ENCODE results near the gene C19orf44.
"Not testable (repeated sequence)": the region's sequence is repeated elsewhere in the genome, so short reads cannot be mapped to it uniquely, and the experiment has no call there.

C19orf44 gene

GRCh38 chr19:16462757-16463250, 33.4 kb upstream of the C19orf44 start:
- H4K20me1 ChIP-seq, result peaks cover 85 to 100% (median 98%) of the 10 kb centered on the region in 11 experiments; a peak in 21 of 22 replicates

DNA sequence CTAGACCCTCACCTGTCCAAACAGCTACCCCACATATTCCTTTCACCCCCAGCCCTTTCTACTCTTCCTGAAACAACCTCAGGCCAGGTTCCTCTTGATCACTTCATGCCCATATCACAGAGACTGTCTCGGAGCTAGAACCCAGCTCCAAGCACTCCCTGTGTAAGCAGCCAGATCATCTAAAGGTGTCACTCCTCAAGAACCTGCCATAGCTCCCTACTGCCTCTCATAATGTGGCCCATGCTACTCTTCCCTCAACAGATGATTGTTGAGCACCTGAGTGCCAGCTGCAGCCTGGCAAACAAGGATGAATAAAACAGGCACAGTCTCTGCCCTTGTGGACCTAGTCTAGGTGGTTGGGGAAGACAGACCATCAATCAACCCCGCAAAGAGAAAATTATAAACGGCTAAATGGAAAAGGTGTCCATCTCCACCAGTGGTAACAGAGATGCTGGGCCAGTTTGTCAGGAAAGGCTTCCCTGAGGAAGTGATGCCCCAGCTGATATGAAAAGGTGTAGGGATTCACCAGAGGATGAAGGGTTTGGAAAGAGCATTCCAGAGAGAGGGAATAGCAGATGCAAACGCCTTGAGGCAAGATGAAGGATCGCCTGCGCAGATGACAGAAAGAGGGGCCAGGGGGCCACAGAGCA, 32.7 kb upstream of the C19orf44 start:
- H3K9ac ChIP-seq, result peak overlapping the region in 10 of 11 experiments; percentile 3 to 59 (median 28); a peak in 12 of 22 replicates

More at GRCh38 chr19:16462757-16463250, 33.4 kb upstream of the C19orf44 start:
- H3K9me3 ChIP-seq (replicated peaks in 1 of 11), result no peaks in the 10 kb centered on the region
- H3K4me1 ChIP-seq, result peaks cover 66 to 93% (median 79%) of the 10 kb centered on the region in 10 experiments
- H3K36me3 ChIP-seq, result peaks cover 4 to 37% (median 10%) of the 10 kb centered on the region in 11 experiments; a peak in 17 of 22 replicates
- H3K4me3 ChIP-seq, result no peak overlapping the region
- H3K9ac ChIP-seq, result peak overlapping the region in 10 of 11 experiments; percentile 2 to 59 (median 25); a peak in 11 of 22 replicates
- no peak for TF ChIP-seq Cebpa-rat (IDR thresholded peaks at IDR 0.05)
- peak overlapping the region; percentile 61 to 99 (median 76) for H3K4me2 ChIP-seq
- no peaks in the 10 kb centered on the region for H3K27me3 ChIP-seq
- H3K27ac ChIP-seq, result peak overlapping the region in 10 of 11 experiments; percentile 35 to 69 (median 64); a peak in 19 of 22 replicates

DNA sequence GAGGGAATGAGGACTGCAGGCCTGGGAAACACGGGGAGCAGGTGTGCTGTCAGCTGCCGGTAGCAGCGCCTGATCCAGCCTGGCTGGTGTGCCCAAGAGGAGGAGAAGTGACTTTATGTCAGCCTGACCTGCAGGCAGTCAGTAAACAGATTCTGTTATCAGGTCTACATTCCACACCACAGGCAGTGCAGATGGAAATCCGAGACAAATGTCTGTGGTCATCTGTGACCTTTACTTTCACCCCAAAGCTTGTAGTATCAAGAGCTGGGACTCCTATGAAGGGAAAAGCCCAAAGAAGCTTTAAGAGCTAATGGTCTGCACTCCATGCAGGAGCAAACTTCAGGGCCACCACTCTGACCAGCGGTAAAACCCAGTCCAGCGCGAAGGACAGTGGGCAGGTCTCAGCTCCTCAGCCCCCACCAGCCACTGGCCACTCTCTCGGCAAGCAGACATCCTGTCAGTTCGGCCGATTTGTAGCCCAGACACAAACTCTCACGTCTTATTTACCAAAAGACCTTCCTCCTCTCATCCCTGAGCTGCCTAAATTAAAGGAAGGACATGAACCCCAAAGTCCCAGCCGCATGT, 32.1 kb upstream of the C19orf44 start:
- no peaks in the 10 kb centered on the region for H3K27me3 ChIP-seq
- TF ChIP-seq Cebpa-rat (IDR thresholded peaks at IDR 0.05), result no peak
- H3K27ac ChIP-seq, result peak overlapping the region in 5 of 11 experiments; percentile 9 to 68 (median 67); a peak in 5 of 22 replicates
- H3K9ac ChIP-seq, result peak overlapping the region in 6 of 11 experiments; percentile 14 to 59 (median 33); a peak in 5 of 22 replicates
- no peaks in the 10 kb centered on the region for H3K9me3 ChIP-seq (replicated peaks in 1 of 11)
- H3K36me3 ChIP-seq, result peaks cover 4 to 39% (median 10%) of the 10 kb centered on the region in 11 experiments; a peak in 18 of 22 replicates
- H4K20me1 ChIP-seq, result peaks cover 78 to 100% (median 98%) of the 10 kb centered on the region in 11 experiments; a peak in 21 of 22 replicates
- H3K4me2 ChIP-seq, result peak overlapping the region in 10 of 11 experiments; percentile 61 to 99 (median 76); a peak in 14 of 22 replicates
- no peak overlapping the region for H3K4me3 ChIP-seq
- peaks cover 66 to 93% (median 79%) of the 10 kb centered on the region in 10 experiments for H3K4me1 ChIP-seq

More for the DNA sequence above, 32.7 kb upstream of the C19orf44 start:
- TF ChIP-seq Cebpa-rat (IDR thresholded peaks at IDR 0.05), result no peak
- Histone ChIP-seq H3K4me3 (no peak overlapping the region), H3K27ac (peak overlapping the region in 10 of 11 experiments; percentile 35 to 69 (median 64); a peak in 18 of 22 replicates), H3K4me1 (peaks cover 66 to 93% (median 79%) of the 10 kb centered on the region in 10 experiments), H4K20me1 (peaks cover 80 to 100% (median 98%) of the 10 kb centered on the region in 11 experiments; a peak in 21 of 22 replicates), H3K9me3 (replicated peaks in 1 of 11) (no peaks in the 10 kb centered on the region), H3K36me3 (peaks cover 4 to 38% (median 10%) of the 10 kb centered on the region in 11 experiments; a peak in 17 of 22 replicates), H3K4me2 (peak overlapping the region; percentile 61 to 99 (median 76)), H3K27me3 (no peaks in the 10 kb centered on the region)

GRCh38 chr19:16465239-16465638, 31.0 kb upstream of the C19orf44 start:
- Histone ChIP-seq H3K27ac (no peak overlapping the region), H4K20me1 (peaks cover 74 to 100% (median 97%) of the 10 kb centered on the region in 11 experiments; a peak in 21 of 22 replicates), H3K4me2 (peak overlapping the region in 7 of 11 experiments; percentile 5 to 48 (median 26); a peak in 6 of 22 replicates), H3K27me3 (no peaks in the 10 kb centered on the region), H3K36me3 (peaks cover 6 to 46% (median 11%) of the 10 kb centered on the region in 11 experiments; a peak in 19 of 22 replicates), H3K9me3 (replicated peaks in 1 of 11) (no peaks in the 10 kb centered on the region), H3K4me1 (peaks cover 68 to 93% (median 79%) of the 10 kb centered on the region in 10 experiments), H3K4me3 (no peak overlapping the region), H3K9ac (no peak overlapping the region)
- no peak for TF ChIP-seq Cebpa-rat (IDR thresholded peaks at IDR 0.05)

GRCh38 chr19:16466802-16467427, 29.3 kb upstream of the C19orf44 start:
- not testable (repeated sequence) for H3K4me3 ChIP-seq; H3K27ac ChIP-seq; H3K4me2 ChIP-seq; H3K9me3 ChIP-seq (replicated peaks in 1 of 11); H3K27me3 ChIP-seq
- peaks cover 76 to 98% (median 96%) of the 10 kb centered on the region in 11 experiments; a peak in 21 of 22 replicates for H4K20me1 ChIP-seq
- peaks cover 64 to 84% (median 71%) of the 10 kb centered on the region in 10 experiments for H3K4me1 ChIP-seq
- peaks cover 6 to 46% (median 11%) of the 10 kb centered on the region in 11 experiments; a peak in 19 of 22 replicates for H3K36me3 ChIP-seq
- H3K9ac ChIP-seq, result 0 out of 22 replicates have a peak overlapping the region, but pooled peaks of 1 of the 11 experiments have one; percentile 36

DNA sequence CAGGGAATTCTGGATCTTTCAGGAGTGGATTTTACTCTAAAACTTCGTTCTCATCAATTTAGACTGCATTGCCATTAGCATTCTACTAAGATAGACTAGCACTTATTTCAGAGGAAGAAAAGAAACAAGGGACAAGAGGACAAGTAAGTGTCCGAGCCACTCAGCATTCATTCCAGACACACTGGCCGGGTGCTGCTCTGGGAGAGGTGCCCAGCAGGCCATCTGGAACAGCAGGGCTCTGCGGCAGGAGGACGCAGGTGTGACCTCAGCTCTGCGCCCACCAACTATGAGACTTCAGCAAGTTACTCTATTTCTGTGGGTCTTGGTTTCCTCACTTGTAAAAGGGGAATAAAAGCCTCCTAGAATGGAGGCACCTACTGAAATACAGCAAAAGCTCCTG, 28.6 kb upstream of the C19orf44 start:
- no peak for TF ChIP-seq Cebpa-rat (IDR thresholded peaks at IDR 0.05)
- peaks cover 6 to 46% (median 11%) of the 10 kb centered on the region in 11 experiments; a peak in 19 of 22 replicates for H3K36me3 ChIP-seq
- H3K27ac ChIP-seq, result peak overlapping the region in 1 of 11 experiments; percentile 27; a peak in 2 of 22 replicates
- peak overlapping the region in 10 of 11 experiments; percentile 3 to 91 (median 21); a peak in 7 of 22 replicates for H3K9ac ChIP-seq
- H3K9me3 ChIP-seq (replicated peaks in 1 of 11), result peaks cover 0 to 1% (median 0%) of the 10 kb centered on the region in 11 experiments; a peak in 1 of 22 replicates
- peak overlapping the region in 6 of 11 experiments; percentile 16 to 100 (median 92); a peak in 4 of 22 replicates for H3K4me2 ChIP-seq
- peaks cover 57 to 83% (median 69%) of the 10 kb centered on the region in 10 experiments for H3K4me1 ChIP-seq
- H3K4me3 ChIP-seq, result no peak overlapping the region
- H3K27me3 ChIP-seq, result no peaks in the 10 kb centered on the region
- peaks cover 70 to 91% (median 90%) of the 10 kb centered on the region in 11 experiments; a peak in 21 of 22 replicates for H4K20me1 ChIP-seq

- H4K20me1 ChIP-seq, result peaks cover 41 to 61% (median 60%) of the 10 kb centered on the region in 11 experiments; a peak in 21 of 22 replicates
- peaks cover 36 to 63% (median 42%) of the 10 kb centered on the region in 10 experiments for H3K4me1 ChIP-seq
- peak overlapping the region; percentile 80 to 100 (median 98) for H3K4me3 ChIP-seq
- H3K27me3 ChIP-seq, result no peaks in the 10 kb centered on the region
- peaks cover 0 to 25% (median 3%) of the 10 kb centered on the region in 11 experiments; a peak in 13 of 22 replicates for H3K36me3 ChIP-seq
- H3K9ac ChIP-seq, result peak overlapping the region; percentile 85 to 96 (median 94)
- peak overlapping the region in 4 of 11 experiments; percentile 80 to 90 (median 88); a peak in 4 of 22 replicates for H3K27ac ChIP-seq
- H3K9me3 ChIP-seq (replicated peaks in 1 of 11), result peaks cover 0 to 8% (median 5%) of the 10 kb centered on the region in 11 experiments; a peak in 8 of 22 replicates
- H3K4me2 ChIP-seq, result peak overlapping the region; percentile 92 to 100 (median 96)
- no peak for TF ChIP-seq Cebpa-rat (IDR thresholded peaks at IDR 0.05)
These were observed 25.7 kb upstream of the C19orf44 start for GRCh38 chr19:16470541-16470910.

All from BLaER1 treated with 17β-estradiol and CSF1 and Interleukin-3, amounts not matched to agents 10 nM and 100 nM (cell line).